Parathyroid adenoma (tissue), 2 donors: Measurements from ENCODE around the gene ROBO4.

Experiments
- H2AFZ ChIP-seq: fragments of 300-600 bp; sonication (generic); one replicate; pipeline ENCODE4 v1.7.0; 2017; ENCODE audit warnings: antibody characterized with exemption, mild to moderate bottlenecking
- H3K27ac ChIP-seq: fragments of 300-600 bp; sonication (generic); one replicate; pipeline ENCODE4 v1.7.0; 2017
- H3K27me3 ChIP-seq: fragments of 300-600 bp; sonication (generic); one replicate; pipeline ENCODE4 v1.7.0; 2017; ENCODE audit warnings: low read length; ENCODE audit not compliant: control insufficient read depth, insufficient read depth
- H3K36me3 ChIP-seq: fragments of 300-600 bp; sonication (generic); one replicate; pipeline ENCODE4 v1.7.0; 2017; ENCODE audit warnings: low read length; ENCODE audit not compliant: control insufficient read depth, insufficient read depth
- H3K4me1 ChIP-seq: fragments of 300-600 bp; sonication (generic); one replicate; pipeline ENCODE4 v1.7.0; 2017; ENCODE audit warnings: control low read depth
- H3K4me2 ChIP-seq: fragments of 300-600 bp; sonication (generic); one replicate; pipeline ENCODE4 v1.7.0; 2017; ENCODE audit warnings: low read length
- H3K4me3 ChIP-seq: fragments of 300-600 bp; sonication (generic); one replicate; pipeline ENCODE4 v1.7.0; 2017; ENCODE audit warnings: low read depth, low read length
- H3K79me2 ChIP-seq: fragments of 300-600 bp; sonication (generic); one replicate; pipeline ENCODE4 v1.7.0; 2017; ENCODE audit warnings: control low read depth
- H3K9ac ChIP-seq: fragments of 300-600 bp; sonication (generic); one replicate; pipeline ENCODE4 v1.7.0; 2017; ENCODE audit warnings: mild to moderate bottlenecking
- H3K9me3 ChIP-seq: fragments of 300-600 bp; sonication (generic); one replicate; pipeline ENCODE4 v1.7.0; 2017; ENCODE audit warnings: low read length; ENCODE audit not compliant: control insufficient read depth
- CTCF ChIP-seq: fragments of 300-600 bp; sonication (generic); IDR thresholded peaks from one replicate; pipeline ENCODE4 v1.7.0; 2017; ENCODE audit warnings: antibody characterized with exemption, mild to moderate bottlenecking
- donor health status: primary hyperparathyroidism.

Gene ROBO4

DNA sequence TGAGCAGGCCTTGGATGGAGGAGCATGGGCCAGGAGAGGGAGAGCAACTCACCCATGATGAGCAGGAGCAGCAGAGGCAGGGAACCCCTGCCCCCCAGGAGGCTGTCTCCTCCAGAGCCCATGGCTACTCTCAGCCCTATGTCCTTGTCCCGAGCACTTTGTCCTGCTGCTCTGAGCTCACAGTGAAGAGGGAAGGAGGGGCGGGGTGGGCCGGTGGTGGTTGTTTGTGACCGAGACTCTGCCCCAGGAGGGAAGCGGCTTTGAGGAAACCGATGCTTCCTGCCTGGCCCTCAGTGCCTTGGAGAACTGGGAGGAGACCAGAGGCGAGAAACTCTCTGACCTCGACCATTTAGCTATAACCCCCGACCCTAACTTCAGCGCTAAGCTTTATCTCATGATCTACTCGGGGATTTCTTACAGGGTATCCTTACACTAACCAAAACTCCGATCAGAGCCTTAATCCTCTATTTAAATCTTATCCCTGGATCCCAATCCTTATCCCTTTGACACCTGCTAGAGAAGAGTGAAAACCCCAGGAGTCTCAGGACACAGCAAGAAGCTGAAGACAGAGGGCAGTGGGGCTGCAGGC lies at the start of gene ROBO4:
ROBO4 (minus strand) TSS at position 192 of the 589 bp plus-strand sequence; CDS start at position 122, 70 bp downstream.
- H3K4me2 ChIP-seq: peak within 1 kb of the TSS; percentile 17
- TF ChIP-seq CTCF: no peak
- H3K27ac ChIP-seq: peak within 1 kb of the TSS; percentile 84
- no peaks in the 10 kb centered on the region for H3K4me1 ChIP-seq
- no peaks in the 10 kb centered on the region for H3K79me2 ChIP-seq
- peak within 1 kb of the TSS; percentile 40 for H3K4me3 ChIP-seq
- H3K27me3 ChIP-seq: no peaks in the 10 kb centered on the region
- no peaks in the 10 kb centered on the region for H3K9me3 ChIP-seq
- no peak within 1 kb of the TSS for H3K9ac ChIP-seq
- H3K36me3 ChIP-seq: no peaks in the 10 kb centered on the region
- H2AFZ ChIP-seq: no peak within 1 kb of the TSS

DNA sequence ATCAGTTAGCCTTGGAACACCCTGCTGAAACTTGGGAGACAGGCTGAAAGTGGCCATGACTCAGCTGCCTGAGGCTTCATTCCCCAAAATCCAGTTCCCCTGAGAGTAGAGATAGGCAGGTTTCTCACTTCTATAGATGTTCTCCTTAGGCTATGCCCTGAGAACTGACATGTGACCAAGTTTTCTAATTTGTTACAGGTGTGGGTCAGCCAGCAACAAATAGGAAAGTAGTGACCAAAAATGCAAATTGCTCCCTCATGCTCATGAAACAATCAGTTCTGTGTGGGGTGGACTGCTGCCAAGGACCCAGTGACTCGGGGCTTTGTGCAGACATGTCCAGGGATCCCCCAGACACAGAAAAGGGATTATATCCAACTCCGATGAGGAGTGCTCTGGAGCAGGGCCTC lies 49.1 kb upstream of the ROBO4 start:
- Histone ChIP-seq H3K4me1 (no peaks in the 10 kb centered on the region), H3K27ac (no peak overlapping the region), H3K9me3 (no peaks in the 10 kb centered on the region), H3K27me3 (no peaks in the 10 kb centered on the region), H3K9ac (no peak overlapping the region), H3K4me3 (no peak overlapping the region), H2AFZ (no peak overlapping the region), H3K36me3 (no peaks in the 10 kb centered on the region), H3K79me2 (no peaks in the 10 kb centered on the region), H3K4me2 (no peak overlapping the region)
- no peak for TF ChIP-seq CTCF

- no peak overlapping the region for H3K4me3 ChIP-seq
- no peaks in the 10 kb centered on the region for H3K4me1 ChIP-seq
- H2AFZ ChIP-seq: no peak overlapping the region
- no peaks in the 10 kb centered on the region for H3K79me2 ChIP-seq
- H3K9ac ChIP-seq: no peak overlapping the region
- H3K27me3 ChIP-seq: no peaks in the 10 kb centered on the region
- TF ChIP-seq CTCF: no peak
- no peak overlapping the region for H3K4me2 ChIP-seq
- no peaks in the 10 kb centered on the region for H3K9me3 ChIP-seq
- H3K27ac ChIP-seq: no peak overlapping the region
- H3K36me3 ChIP-seq: no peaks in the 10 kb centered on the region
Measured at GRCh38 chr11:124945826-124946225, 48.2 kb upstream of the ROBO4 start.

GRCh38 chr11:124944565-124944964 lies 46.9 kb upstream of the ROBO4 start:
- Histone ChIP-seq H3K27ac (no peak overlapping the region), H3K9me3 (no peaks in the 10 kb centered on the region), H3K36me3 (no peaks in the 10 kb centered on the region), H3K4me1 (no peaks in the 10 kb centered on the region), H3K9ac (no peak overlapping the region), H3K79me2 (no peaks in the 10 kb centered on the region), H3K4me3 (no peak overlapping the region), H3K27me3 (no peaks in the 10 kb centered on the region), H3K4me2 (no peak overlapping the region), H2AFZ (no peak overlapping the region)
- TF ChIP-seq CTCF: no peak

- no peak overlapping the region for H3K9ac ChIP-seq
- H3K9me3 ChIP-seq: no peaks in the 10 kb centered on the region
- no peaks in the 10 kb centered on the region for H3K79me2 ChIP-seq
- H3K4me3 ChIP-seq: no peak overlapping the region
- no peaks in the 10 kb centered on the region for H3K27me3 ChIP-seq
- no peak overlapping the region for H3K4me2 ChIP-seq
- H3K27ac ChIP-seq: no peak overlapping the region
- no peaks in the 10 kb centered on the region for H3K4me1 ChIP-seq
- no peaks in the 10 kb centered on the region for H3K36me3 ChIP-seq
- TF ChIP-seq CTCF: no peak
- no peak overlapping the region for H2AFZ ChIP-seq
Measured at GRCh38 chr11:124943741-124944140, 46.1 kb upstream of the ROBO4 start.
